GM12878 (cell line): ENCODE results near the gene CHFR. TPM values are rescaled to one million over a fixed set of nuclear protein-coding genes. Genes with fewer than 3 reads are reported as not detected.

Experiments used
- ATAC-seq: fragments of 200-7000 bp; cut with Tn5 transposase; 3 replicates; pipeline ENCODE4 v1.9.1; 2020; ENCODE audit warnings: mild to moderate bottlenecking, moderate library complexity
- BruUV-seq: library from RNA; stranded (reverse); fragments of 400-500 nt; replicated peaks from 2 replicates; lab custom pipeline; 2021; lab: Mats Ljungman, UMichigan
- CTCF ChIA-PET: fragments of 300-600 bp; sonication (Branson Sonifier 250); formaldehyde crosslinking; extraction: SDS; loops from one replicate; lab custom pipeline; 2021; ENCODE audit warnings: inconsistent platforms; lab: Yijun Ruan, JAX
- POLR2A ChIA-PET: fragments of 350-600 bp; formaldehyde crosslinking; extraction: SDS; loops from one replicate; lab custom pipeline; 2021; ENCODE audit warnings: inconsistent platforms; lab: Charles Lee
- RAD21 ChIA-PET: fragments of 300-600 bp; sonication (Branson Sonifier 250); formaldehyde crosslinking; loops from one replicate; lab custom pipeline; 2023; ENCODE audit warnings: antibody characterized with exemption; ENCODE audit not compliant: unreplicated experiment; lab: Charles Lee
- SMC1A ChIA-PET: fragments of 300-600 bp; sonication (Branson Sonifier 250); formaldehyde crosslinking; loops from one replicate; lab custom pipeline; 2023; ENCODE audit not compliant: unreplicated experiment, uncharacterized antibody; lab: Charles Lee
- DNase-seq: peaks from one replicate; pipeline ENCODE4 v3.0.0-alpha.2; 2011; ENCODE audit warnings: low read depth, low spot score
- FAIRE-seq: peaks from 3 replicates; lab custom pipeline; 2011; peaks lifted over from hg19 to GRCh38; lab: Jason Lieb, UNC
- H2AFZ ChIP-seq: 2 replicates; pipeline ENCODE4 v1.6.0; 2011; ENCODE audit warnings: low read depth, low read length, control low read depth; ENCODE audit not compliant: control insufficient read depth
- H3K27ac ChIP-seq: 2 replicates; pipeline ENCODE4 v1.5.1; 2011; ENCODE audit warnings: control low read depth; ENCODE audit not compliant: control insufficient read depth, insufficient read depth
- H3K27me3 ChIP-seq, 2 experiments: replicated peaks in 1 of 2; 2 replicates each; pipeline versions ENCODE4 v1.6.0 to v1.6.1; 2011; ENCODE audit warnings: low read length in 1 of 2; ENCODE audit not compliant: control insufficient read depth in 2 of 2, insufficient read depth in 2 of 2
- H3K36me3 ChIP-seq, 2 experiments: 2 replicates each; pipeline ENCODE4 v1.5.1; 2011; ENCODE audit warnings: low read length in 1 of 2; ENCODE audit not compliant: control insufficient read depth in 2 of 2, insufficient read depth in 2 of 2
- H3K4me1 ChIP-seq: 2 replicates; pipeline ENCODE4 v1.6.1; 2011; ENCODE audit warnings: mild to moderate bottlenecking, low read length, moderate library complexity, mixed read lengths; ENCODE audit not compliant: control insufficient read depth, insufficient read depth
- H3K4me2 ChIP-seq: 2 replicates; pipeline ENCODE4 v1.6.0; 2011; ENCODE audit warnings: control low read depth; ENCODE audit not compliant: control insufficient read depth, insufficient read depth
- H3K4me3 ChIP-seq: fragments of 200-600 bp; sonication (generic); 2 replicates; pipeline ENCODE4 v1.5.1; 2016
- H3K79me2 ChIP-seq: 2 replicates; pipeline ENCODE4 v1.6.0; 2011; ENCODE audit warnings: low read length; ENCODE audit not compliant: control insufficient read depth, insufficient read depth
- H3K9ac ChIP-seq: 2 replicates; pipeline ENCODE4 v1.8.0; 2011; ENCODE audit warnings: low read length, control low read depth, mixed read lengths; ENCODE audit not compliant: control insufficient read depth, insufficient read depth
- H3K9me3 ChIP-seq: replicated peaks from 3 replicates; pipeline ENCODE4 v1.5.1; 2011; ENCODE audit warnings: mild to moderate bottlenecking, low read length; ENCODE audit not compliant: control insufficient read depth, insufficient read depth
- H4K20me1 ChIP-seq: 2 replicates; pipeline ENCODE4 v1.6.0; 2011; ENCODE audit not compliant: control insufficient read depth, insufficient read depth
- FOXM1 ChIP-seq: IDR thresholded peaks from 2 replicates; pipeline ENCODE4 v1.6.1; 2012; ENCODE audit warnings: low read depth, mild to moderate bottlenecking, inconsistent platforms, low read length, moderate library complexity
- HDGF ChIP-seq: fragments of 450-650 bp; IDR thresholded peaks from 2 replicates; pipeline ENCODE4 v1.6.1; 2016; ENCODE audit warnings: antibody characterized with exemption
- LARP7 ChIP-seq: fragments of 450-650 bp; IDR thresholded peaks from 2 replicates; pipeline ENCODE4 v1.6.1; 2017; ENCODE audit warnings: mild to moderate bottlenecking
- NFYB ChIP-seq: IDR thresholded peaks from 2 replicates; pipeline ENCODE4 v1.6.1; 2011; ENCODE audit warnings: low read depth, mild to moderate bottlenecking, low read length, improper control_type of control experiment, moderate library complexity; ENCODE audit not compliant: insufficient read depth
- PAX8 ChIP-seq: fragments of 450-650 bp; IDR thresholded peaks from 2 replicates; pipeline ENCODE4 v1.6.1; 2017; ENCODE audit warnings: mild to moderate bottlenecking, moderate library complexity
- POLR2AphosphoS5 ChIP-seq: IDR thresholded peaks from 2 replicates; pipeline ENCODE4 v1.6.1; 2011; ENCODE audit warnings: mild to moderate bottlenecking, low read length, inconsistent platforms
- RAD51 ChIP-seq: fragments of 450-650 bp; IDR thresholded peaks from 2 replicates; pipeline ENCODE4 v1.6.1; 2016; ENCODE audit warnings: moderate library complexity, mild to moderate bottlenecking, inconsistent platforms
- SPI1 ChIP-seq: IDR thresholded peaks from 2 replicates; pipeline ENCODE4 v1.6.1; 2011; ENCODE audit warnings: low read depth, mild to moderate bottlenecking, low read length, moderate library complexity, borderline replicate concordance; ENCODE audit not compliant: insufficient read depth
- TCF7 ChIP-seq: IDR thresholded peaks from 2 replicates; pipeline ENCODE4 v1.6.1; 2014; ENCODE audit warnings: antibody characterized with exemption, borderline replicate concordance
- ZBED1 ChIP-seq: IDR thresholded peaks from 2 replicates; pipeline ENCODE4 v1.6.1; 2016; ENCODE audit warnings: borderline replicate concordance
- ZBTB4 ChIP-seq: fragments of 450-650 bp; formaldehyde crosslinking; IDR thresholded peaks from 2 replicates; pipeline ENCODE4 v1.4.0; 2022; ENCODE audit warnings: mild to moderate bottlenecking, moderate library complexity
- WGBS: methylation state at CpG from one replicate; pipeline ENCODE4 v1.1.6; 2016; ENCODE audit warnings: low lambda C conversion rate; ENCODE audit not compliant: insufficient replicate concordance, insufficient coverage; ENCODE audit errors: missing lambda C conversion rate; 5-methylcytosine and 5-hydroxymethylcytosine counted together
- in situ Hi-C: fragments of 300-500 bp; cut with MboI; formaldehyde crosslinking; loops from 9 replicates; pipeline ENCODE4 v1.14.3; 2018; ENCODE audit warnings: mixed read lengths
- intact Hi-C: fragments of 100-400 bp; cut with micrococcal nuclease; formaldehyde crosslinking; loops from one replicate; pipeline ENCODE4 v1.14.2; 2022; ENCODE audit not compliant: unreplicated experiment
- polyA plus RNA-seq, 11 experiments: library from polyadenylated mRNA; depleted of rRNA in 4 of 11; unstranded in 6 of 11; stranded (reverse) in 5 of 11; fragments of >200 nt; fragmentation: Nextera tagmentation in 4 of 11; fragmentation: Illumina TruSeq in 1 of 11; extraction: Ambion mirVana in 4 of 11; extraction: Trizol in 1 of 11; gene quantifications; 1 replicate in 1 of 11; 2 replicates in 10 of 11; pipeline versions ENCODE4 v1.2.1 to v1.2.3, GENCODE V29; 2011 to 2016; ENCODE audit warnings: inconsistent platforms in 2 of 11, missing spikeins in 2 of 11, low read depth in 1 of 11
- total RNA-seq, 4 experiments: library from RNA; depleted of rRNA in 3 of 4; stranded (reverse); fragments of >200 nt in 3 of 4; fragmentation: Illumina TruSeq in 1 of 4; extraction: Trizol in 1 of 4; gene quantifications; 2 replicates each; pipeline versions ENCODE4 v1.2.1 to v1.2.3, GENCODE V29; 2013 to 2021
- TF ChIP-seq, protein P1 (sequence below): IDR thresholded peaks from 2 replicates; pipeline ENCODE4 v1.6.1; 2012; ENCODE audit warnings: mild to moderate bottlenecking, low read depth, low read length
- TF ChIP-seq, protein P2 (sequence below): fragments of 450-650 bp; IDR thresholded peaks from 2 replicates; pipeline ENCODE4 v1.6.1; 2016; ENCODE audit warnings: mild to moderate bottlenecking
- TF ChIP-seq, protein P3 (sequence below): fragments of 450-650 bp; formaldehyde crosslinking; IDR thresholded peaks from 2 replicates; pipeline ENCODE4 v1.5.0; 2022; ENCODE audit warnings: mild to moderate bottlenecking, missing genetic modification characterization

Gene CHFR
- total and polyA plus RNA-seq, 10 of the 15 experiments (the other 5 are each of a cell fraction or from before 2014, with no cell fraction given) = 1.1 to 49.4 (median 34.4) TPM

DNA sequence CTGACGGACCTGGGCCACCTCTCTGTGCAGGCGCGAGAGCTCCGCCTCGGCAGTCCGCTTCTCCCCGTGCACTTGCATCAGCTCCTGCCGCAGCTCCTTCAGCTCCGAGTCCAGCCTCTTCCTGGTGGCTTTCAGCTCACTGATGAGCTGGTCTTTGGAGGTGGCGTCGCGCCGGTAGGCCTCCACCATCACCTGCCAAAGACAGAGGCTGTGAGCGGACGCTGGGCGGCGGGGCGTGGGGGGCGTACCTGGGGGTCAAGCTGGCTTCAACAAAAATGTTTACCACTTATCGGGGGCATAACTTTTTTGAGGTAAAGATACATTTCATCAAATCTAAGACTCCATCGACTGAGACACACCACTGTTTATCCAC lies 98.3 kb downstream of the CHFR start:
- Histone ChIP-seq H3K27me3 (no peaks in the 10 kb centered on the region), H4K20me1 (no peaks in the 10 kb centered on the region), H2AFZ (no peak overlapping the region), H3K4me3 (no peak overlapping the region), H3K79me2 (no peaks in the 10 kb centered on the region), H3K9ac (no peak overlapping the region), H3K36me3 (peaks cover 27 to 40% of the 10 kb centered on the region in 2 experiments), H3K4me2 (no peak overlapping the region), H3K27ac (no peak overlapping the region), H3K9me3 (no peaks in the 10 kb centered on the region; the same call in 2 of the 3 replicates), H3K4me1 (no peaks in the 10 kb centered on the region)
- DNase-seq = no peak
- ChIA-PET CTCF (no interaction called here), SMC1A (no interaction called here), RAD21 (no interaction called here), POLR2A (no interaction called here)
- WGBS = 100% methylated on average over 18 of the region's 21 CpGs
- in situ Hi-C loops (no loop called here), intact Hi-C loops (no loop called here)
- FAIRE-seq = no peak
- no TSS peak for BruUV-seq
- no peak for ATAC-seq
- TF ChIP-seq ZBED1 = no peak
- no peak for TF ChIP-seq RAD51
- no peak for TF ChIP-seq TCF7
- TF ChIP-seq HDGF = no peak
- TF ChIP-seq, protein P1, sequence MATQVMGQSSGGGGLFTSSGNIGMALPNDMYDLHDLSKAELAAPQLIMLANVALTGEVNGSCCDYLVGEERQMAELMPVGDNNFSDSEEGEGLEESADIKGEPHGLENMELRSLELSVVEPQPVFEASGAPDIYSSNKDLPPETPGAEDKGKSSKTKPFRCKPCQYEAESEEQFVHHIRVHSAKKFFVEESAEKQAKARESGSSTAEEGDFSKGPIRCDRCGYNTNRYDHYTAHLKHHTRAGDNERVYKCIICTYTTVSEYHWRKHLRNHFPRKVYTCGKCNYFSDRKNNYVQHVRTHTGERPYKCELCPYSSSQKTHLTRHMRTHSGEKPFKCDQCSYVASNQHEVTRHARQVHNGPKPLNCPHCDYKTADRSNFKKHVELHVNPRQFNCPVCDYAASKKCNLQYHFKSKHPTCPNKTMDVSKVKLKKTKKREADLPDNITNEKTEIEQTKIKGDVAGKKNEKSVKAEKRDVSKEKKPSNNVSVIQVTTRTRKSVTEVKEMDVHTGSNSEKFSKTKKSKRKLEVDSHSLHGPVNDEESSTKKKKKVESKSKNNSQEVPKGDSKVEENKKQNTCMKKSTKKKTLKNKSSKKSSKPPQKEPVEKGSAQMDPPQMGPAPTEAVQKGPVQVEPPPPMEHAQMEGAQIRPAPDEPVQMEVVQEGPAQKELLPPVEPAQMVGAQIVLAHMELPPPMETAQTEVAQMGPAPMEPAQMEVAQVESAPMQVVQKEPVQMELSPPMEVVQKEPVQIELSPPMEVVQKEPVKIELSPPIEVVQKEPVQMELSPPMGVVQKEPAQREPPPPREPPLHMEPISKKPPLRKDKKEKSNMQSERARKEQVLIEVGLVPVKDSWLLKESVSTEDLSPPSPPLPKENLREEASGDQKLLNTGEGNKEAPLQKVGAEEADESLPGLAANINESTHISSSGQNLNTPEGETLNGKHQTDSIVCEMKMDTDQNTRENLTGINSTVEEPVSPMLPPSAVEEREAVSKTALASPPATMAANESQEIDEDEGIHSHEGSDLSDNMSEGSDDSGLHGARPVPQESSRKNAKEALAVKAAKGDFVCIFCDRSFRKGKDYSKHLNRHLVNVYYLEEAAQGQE = no peak
- no peak for TF ChIP-seq LARP7
- no peak for TF ChIP-seq NFYB
- TF ChIP-seq SPI1 = no peak
- no peak for TF ChIP-seq PAX8
- TF ChIP-seq, protein P2, sequence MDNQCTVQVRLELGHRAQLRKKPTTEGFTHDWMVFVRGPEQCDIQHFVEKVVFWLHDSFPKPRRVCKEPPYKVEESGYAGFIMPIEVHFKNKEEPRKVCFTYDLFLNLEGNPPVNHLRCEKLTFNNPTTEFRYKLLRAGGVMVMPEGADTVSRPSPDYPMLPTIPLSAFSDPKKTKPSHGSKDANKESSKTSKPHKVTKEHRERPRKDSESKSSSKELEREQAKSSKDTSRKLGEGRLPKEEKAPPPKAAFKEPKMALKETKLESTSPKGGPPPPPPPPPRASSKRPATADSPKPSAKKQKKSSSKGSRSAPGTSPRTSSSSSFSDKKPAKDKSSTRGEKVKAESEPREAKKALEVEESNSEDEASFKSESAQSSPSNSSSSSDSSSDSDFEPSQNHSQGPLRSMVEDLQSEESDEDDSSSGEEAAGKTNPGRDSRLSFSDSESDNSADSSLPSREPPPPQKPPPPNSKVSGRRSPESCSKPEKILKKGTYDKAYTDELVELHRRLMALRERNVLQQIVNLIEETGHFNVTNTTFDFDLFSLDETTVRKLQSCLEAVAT = no peak
- TF ChIP-seq, protein P3, sequence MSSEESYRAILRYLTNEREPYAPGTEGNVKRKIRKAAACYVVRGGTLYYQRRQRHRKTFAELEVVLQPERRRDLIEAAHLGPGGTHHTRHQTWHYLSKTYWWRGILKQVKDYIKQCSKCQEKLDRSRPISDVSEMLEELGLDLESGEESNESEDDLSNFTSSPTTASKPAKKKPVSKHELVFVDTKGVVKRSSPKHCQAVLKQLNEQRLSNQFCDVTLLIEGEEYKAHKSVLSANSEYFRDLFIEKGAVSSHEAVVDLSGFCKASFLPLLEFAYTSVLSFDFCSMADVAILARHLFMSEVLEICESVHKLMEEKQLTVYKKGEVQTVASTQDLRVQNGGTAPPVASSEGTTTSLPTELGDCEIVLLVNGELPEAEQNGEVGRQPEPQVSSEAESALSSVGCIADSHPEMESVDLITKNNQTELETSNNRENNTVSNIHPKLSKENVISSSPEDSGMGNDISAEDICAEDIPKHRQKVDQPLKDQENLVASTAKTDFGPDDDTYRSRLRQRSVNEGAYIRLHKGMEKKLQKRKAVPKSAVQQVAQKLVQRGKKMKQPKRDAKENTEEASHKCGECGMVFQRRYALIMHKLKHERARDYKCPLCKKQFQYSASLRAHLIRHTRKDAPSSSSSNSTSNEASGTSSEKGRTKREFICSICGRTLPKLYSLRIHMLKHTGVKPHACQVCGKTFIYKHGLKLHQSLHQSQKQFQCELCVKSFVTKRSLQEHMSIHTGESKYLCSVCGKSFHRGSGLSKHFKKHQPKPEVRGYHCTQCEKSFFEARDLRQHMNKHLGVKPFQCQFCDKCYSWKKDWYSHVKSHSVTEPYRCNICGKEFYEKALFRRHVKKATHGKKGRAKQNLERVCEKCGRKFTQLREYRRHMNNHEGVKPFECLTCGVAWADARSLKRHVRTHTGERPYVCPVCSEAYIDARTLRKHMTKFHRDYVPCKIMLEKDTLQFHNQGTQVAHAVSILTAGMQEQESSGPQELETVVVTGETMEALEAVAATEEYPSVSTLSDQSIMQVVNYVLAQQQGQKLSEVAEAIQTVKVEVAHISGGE (CRISPR knock-in tag) = no peak
- no peak for TF ChIP-seq FOXM1
- TF ChIP-seq ZBTB4 = no peak
- no peak for TF ChIP-seq POLR2AphosphoS5
